NCI-H146 treated with DMSO at 0.1 percent for 48 hours (cell line): ENCODE data around the gene SELENOT.
A peak's percentile ranks its signal among the peaks of the same experiment; 100 is the strongest.
"Not testable (repeated sequence)": the region's sequence is repeated elsewhere in the genome, so short reads cannot be mapped to it uniquely, and the experiment has no call there.

Source experiments
- DNase-seq: peaks from one replicate; lab custom pipeline; 2025; ENCODE audit not compliant: unreplicated experiment; lab: John Stamatoyannopoulos, UW

Gene SELENOT

GRCh38 chr3:150607267-150608065, 4.3 kb downstream of the SELENOT start:
- no peak for DNase-seq

- DNase-seq, result no peak
These were observed 6.9 kb downstream of the SELENOT start for GRCh38 chr3:150609988-150610387.

GRCh38 chr3:150610785-150611184, 7.7 kb downstream of the SELENOT start:
- DNase-seq, result peak; percentile 89

- DNase-seq, result no peak
These were observed 8.5 kb downstream of the SELENOT start for GRCh38 chr3:150611666-150612065.

GRCh38 chr3:150612494-150612893, 9.4 kb downstream of the SELENOT start:
- no peak for DNase-seq

- DNase-seq, result no peak
These were observed 9.9 kb downstream of the SELENOT start for GRCh38 chr3:150613034-150613433.

- DNase-seq, result no peak
These were observed 10.8 kb downstream of the SELENOT start for GRCh38 chr3:150613709-150614480.

- DNase-seq, result no peak
These were observed 17.0 kb downstream of the SELENOT start for GRCh38 chr3:150620002-150620689.

GRCh38 chr3:150622955-150623354, 19.8 kb downstream of the SELENOT start:
- DNase-seq, result not testable (repeated sequence)

- DNase-seq, result no peak
These were observed 20.8 kb downstream of the SELENOT start for GRCh38 chr3:150623945-150624344.

- no peak for DNase-seq
These were observed 23.2 kb downstream of the SELENOT start for GRCh38 chr3:150626148-150626930.

- DNase-seq, result no peak
These were observed 24.4 kb downstream of the SELENOT start for GRCh38 chr3:150627557-150627956.

GRCh38 chr3:150631515-150632221, 28.5 kb downstream of the SELENOT start:
- DNase-seq, result no peak

GRCh38 chr3:150635076-150635475, 32.0 kb downstream of the SELENOT start:
- DNase-seq, result no peak

- DNase-seq, result no peak
These were observed 32.4 kb downstream of the SELENOT start for GRCh38 chr3:150635526-150635925.

- no peak for DNase-seq
These were observed 33.1 kb downstream of the SELENOT start for GRCh38 chr3:150636258-150636657.

GRCh38 chr3:150639262-150639661, 36.1 kb downstream of the SELENOT start:
- DNase-seq, result no peak

- DNase-seq, result no peak
These were observed 37.1 kb downstream of the SELENOT start for GRCh38 chr3:150640256-150640655.

- no peak for DNase-seq
These were observed 50.0 kb downstream of the SELENOT start for GRCh38 chr3:150653110-150653561.

GRCh38 chr3:150656316-150656715, 53.2 kb downstream of the SELENOT start:
- no peak for DNase-seq
